Gastrocnemius medialis (tissue), 4 donors: Measurements from ENCODE around the gene WDR4.

Experiments
- POLR2A ChIP-seq, 2 donors: fragments of 450-650 bp; IDR thresholded peaks; one replicate each; pipeline ENCODE4 v1.6.1; 2017; ENCODE audit warnings: antibody characterized with exemption in 2 of 2, mild to moderate bottlenecking in 2 of 2, moderate library complexity in 2 of 2
- TF ChIP-seq, protein P1 (sequence below), 5 experiments: fragments of 450-650 bp in 3 of 5; fragments of 200-600 bp in 2 of 5; sonication (generic) in 2 of 5; IDR thresholded peaks in 4 of 5; conservative IDR thresholded peaks in 1 of 5; 1 replicate in 4 of 5; 2 replicates in 1 of 5; pipeline ENCODE4 v1.5.1; 2016 to 2019; ENCODE audit warnings: antibody characterized with exemption in 5 of 5, mild to moderate bottlenecking in 3 of 5, moderate library complexity in 3 of 5

DNA sequence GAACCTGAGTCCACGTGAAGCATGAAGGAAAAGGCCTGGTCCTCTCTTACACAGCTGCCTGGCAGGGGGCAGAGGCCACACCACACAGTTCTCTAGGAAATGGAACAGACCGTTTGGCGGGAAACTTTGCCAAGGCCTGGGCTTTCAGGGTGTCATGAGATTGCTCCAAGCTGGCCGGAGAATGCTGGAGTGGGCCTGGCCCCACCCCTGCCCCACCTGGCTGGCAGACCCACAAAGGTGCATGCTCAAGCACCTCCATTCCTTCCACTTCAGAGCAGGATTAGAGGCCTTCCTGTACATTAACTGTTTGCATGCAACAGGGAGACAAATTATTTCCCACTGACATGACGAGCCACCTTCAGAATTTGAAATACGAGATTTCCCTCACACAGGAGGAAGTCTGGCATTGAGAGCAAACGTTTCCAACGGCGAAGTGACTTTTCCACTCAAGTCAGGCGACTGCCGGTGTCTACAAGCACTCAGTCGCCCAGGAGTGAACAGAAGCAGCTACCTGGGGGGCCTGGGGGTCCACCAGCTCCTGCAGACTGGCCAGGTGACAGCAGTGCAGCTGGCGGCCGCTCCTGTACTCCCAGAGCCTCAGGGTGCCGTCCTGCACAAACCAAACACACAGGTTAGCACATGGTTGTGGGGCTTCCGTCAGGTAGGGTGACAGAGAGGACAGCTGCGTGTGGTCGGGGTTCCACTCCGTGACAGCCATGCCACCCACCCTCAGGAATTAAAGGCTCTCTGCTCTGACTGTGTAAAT lies 24.0 kb downstream of the WDR4 start:
- TF ChIP-seq POLR2A (IDR thresholded peaks at IDR 0.05) = no peak
- TF ChIP-seq, protein P1, sequence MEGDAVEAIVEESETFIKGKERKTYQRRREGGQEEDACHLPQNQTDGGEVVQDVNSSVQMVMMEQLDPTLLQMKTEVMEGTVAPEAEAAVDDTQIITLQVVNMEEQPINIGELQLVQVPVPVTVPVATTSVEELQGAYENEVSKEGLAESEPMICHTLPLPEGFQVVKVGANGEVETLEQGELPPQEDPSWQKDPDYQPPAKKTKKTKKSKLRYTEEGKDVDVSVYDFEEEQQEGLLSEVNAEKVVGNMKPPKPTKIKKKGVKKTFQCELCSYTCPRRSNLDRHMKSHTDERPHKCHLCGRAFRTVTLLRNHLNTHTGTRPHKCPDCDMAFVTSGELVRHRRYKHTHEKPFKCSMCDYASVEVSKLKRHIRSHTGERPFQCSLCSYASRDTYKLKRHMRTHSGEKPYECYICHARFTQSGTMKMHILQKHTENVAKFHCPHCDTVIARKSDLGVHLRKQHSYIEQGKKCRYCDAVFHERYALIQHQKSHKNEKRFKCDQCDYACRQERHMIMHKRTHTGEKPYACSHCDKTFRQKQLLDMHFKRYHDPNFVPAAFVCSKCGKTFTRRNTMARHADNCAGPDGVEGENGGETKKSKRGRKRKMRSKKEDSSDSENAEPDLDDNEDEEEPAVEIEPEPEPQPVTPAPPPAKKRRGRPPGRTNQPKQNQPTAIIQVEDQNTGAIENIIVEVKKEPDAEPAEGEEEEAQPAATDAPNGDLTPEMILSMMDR (IDR thresholded peaks at IDR 0.05 in 4 of 5, conservative IDR thresholded peaks at IDR 0.05 in 1 of 5) = no peak
